NT2/D1 (cell line): Measurements from ENCODE around the gene PYHIN1.

Source experiments
- SUZ12 ChIP-seq: IDR thresholded peaks from 2 replicates; pipeline ENCODE4 v1.6.1; 2011; ENCODE audit not compliant: insufficient read length, insufficient read depth; ENCODE audit errors: extremely low read depth
- YY1 ChIP-seq: IDR thresholded peaks from 2 replicates; pipeline ENCODE4 v1.6.1; 2011; ENCODE audit not compliant: insufficient read length, insufficient read depth
- ZNF274 ChIP-seq: IDR thresholded peaks from 2 replicates; pipeline ENCODE4 v1.6.1; 2011; ENCODE audit warnings: mild to moderate bottlenecking, low read depth, low read length

DNA sequence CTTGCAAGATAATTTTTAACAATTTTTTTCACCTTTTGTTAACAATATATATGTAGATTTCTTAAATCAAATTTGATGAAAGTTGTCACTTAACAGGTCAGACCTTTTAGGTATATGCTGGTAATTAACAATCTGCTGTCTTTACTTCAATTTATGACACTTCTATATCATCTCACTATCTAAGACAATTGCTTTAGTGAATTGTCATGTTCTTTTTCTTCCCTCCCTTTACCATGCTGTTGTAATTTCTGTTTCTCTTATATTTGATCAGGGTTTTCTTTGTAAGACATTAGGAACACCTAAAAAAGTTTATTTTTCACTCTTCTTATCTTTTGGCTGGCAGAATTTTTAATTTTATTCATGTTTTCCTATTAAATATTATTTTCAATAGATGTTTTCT lies 80.4 kb downstream of the PYHIN1 start:
- TF ChIP-seq ZNF274 (no peak), YY1 (no peak), SUZ12 (no peak)
